HUES64 (cell line): ENCODE measurements around the gene DNAH1.

ENCODE experiments used
- H3K27ac ChIP-seq: 2 replicates; pipeline ENCODE4 v1.7.0; 2013; ENCODE audit warnings: low read depth, low read length, inconsistent platforms
- H3K27me3 ChIP-seq: 2 replicates; pipeline ENCODE4 v1.6.1; 2013; ENCODE audit warnings: mild to moderate bottlenecking, low read length; ENCODE audit not compliant: insufficient read depth
- H3K36me3 ChIP-seq: 2 replicates; pipeline ENCODE4 v1.6.1; 2013; ENCODE audit warnings: mild to moderate bottlenecking, low read length; ENCODE audit not compliant: insufficient read depth
- H3K4me1 ChIP-seq: 2 replicates; pipeline ENCODE4 v1.6.1; 2013; ENCODE audit warnings: mild to moderate bottlenecking, low read length, moderate library complexity; ENCODE audit not compliant: insufficient read depth
- H3K4me3 ChIP-seq: 2 replicates; pipeline ENCODE4 v1.5.1; 2013; ENCODE audit warnings: mild to moderate bottlenecking, low read length, moderate library complexity
- H3K9ac ChIP-seq: 2 replicates; pipeline ENCODE4 v1.6.1; 2013; ENCODE audit warnings: mild to moderate bottlenecking, low read depth, low read length
- H3K9me3 ChIP-seq: 2 replicates; pipeline ENCODE4 v1.6.1; 2013; ENCODE audit warnings: low read depth, low read length; ENCODE audit not compliant: insufficient read depth
- WGBS: fragments of 150-250, 120-280 bp; methylation state at CpG from one replicate; pipeline ENCODE4 v1.1.7; 2013; ENCODE audit warnings: missing lambda C conversion rate; 5-methylcytosine and 5-hydroxymethylcytosine counted together

DNAH1 gene

GRCh38 chr3:52383446-52383845 is 67.3 kb downstream of the DNAH1 start:
- H3K27ac ChIP-seq: no peak overlapping the region
- H3K9me3 ChIP-seq: no peaks in the 10 kb centered on the region
- no peaks in the 10 kb centered on the region for H3K4me1 ChIP-seq
- no peak overlapping the region for H3K9ac ChIP-seq
- no peaks in the 10 kb centered on the region for H3K36me3 ChIP-seq
- no peak overlapping the region for H3K4me3 ChIP-seq
- WGBS: 94% methylated on average over 14 of the region's 14 CpGs
- no peaks in the 10 kb centered on the region for H3K27me3 ChIP-seq

- H3K9ac ChIP-seq: no peak overlapping the region
- H3K9me3 ChIP-seq: no peaks in the 10 kb centered on the region
- no peaks in the 10 kb centered on the region for H3K27me3 ChIP-seq
- 94% methylated on average over 9 of the region's 9 CpGs for WGBS
- H3K27ac ChIP-seq: no peak overlapping the region
- H3K4me1 ChIP-seq: no peaks in the 10 kb centered on the region
- H3K36me3 ChIP-seq: no peaks in the 10 kb centered on the region
- H3K4me3 ChIP-seq: no peak overlapping the region
Measured at GRCh38 chr3:52384019-52384761, 68.1 kb downstream of the DNAH1 start.

- 49% methylated on average over 10 of the region's 10 CpGs for WGBS
- Histone ChIP-seq H3K4me3 (no peak overlapping the region), H3K9ac (no peak overlapping the region), H3K4me1 (no peaks in the 10 kb centered on the region), H3K9me3 (no peaks in the 10 kb centered on the region), H3K36me3 (no peaks in the 10 kb centered on the region), H3K27ac (no peak overlapping the region), H3K27me3 (no peaks in the 10 kb centered on the region)
Measured at GRCh38 chr3:52385157-52385556, 69.0 kb downstream of the DNAH1 start.

- no peak overlapping the region for H3K27ac ChIP-seq
- no peaks in the 10 kb centered on the region for H3K9me3 ChIP-seq
- no peaks in the 10 kb centered on the region for H3K4me1 ChIP-seq
- H3K4me3 ChIP-seq: no peak overlapping the region
- 78% methylated on average over 2 of the region's 2 CpGs for WGBS
- H3K36me3 ChIP-seq: no peaks in the 10 kb centered on the region
- H3K27me3 ChIP-seq: no peaks in the 10 kb centered on the region
- no peak overlapping the region for H3K9ac ChIP-seq
Measured at GRCh38 chr3:52387481-52387880, 71.4 kb downstream of the DNAH1 start.

- WGBS: 89% methylated on average over 18 of the region's 18 CpGs
- no peaks in the 10 kb centered on the region for H3K4me1 ChIP-seq
- H3K9ac ChIP-seq: no peak overlapping the region
- H3K27ac ChIP-seq: no peak overlapping the region
- H3K36me3 ChIP-seq: no peaks in the 10 kb centered on the region
- no peaks in the 10 kb centered on the region for H3K27me3 ChIP-seq
- H3K4me3 ChIP-seq: no peak overlapping the region
- H3K9me3 ChIP-seq: no peaks in the 10 kb centered on the region
Measured at GRCh38 chr3:52388348-52388821, 72.3 kb downstream of the DNAH1 start.

GRCh38 chr3:52388933-52389332 is 72.8 kb downstream of the DNAH1 start:
- Histone ChIP-seq H3K4me1 (no peaks in the 10 kb centered on the region), H3K36me3 (no peaks in the 10 kb centered on the region), H3K27me3 (no peaks in the 10 kb centered on the region), H3K9me3 (no peaks in the 10 kb centered on the region), H3K27ac (no peak overlapping the region), H3K9ac (no peak overlapping the region), H3K4me3 (no peak overlapping the region)
- WGBS: 90% methylated on average over 9 of the region's 9 CpGs

- H3K27ac ChIP-seq: no peak overlapping the region
- no peaks in the 10 kb centered on the region for H3K36me3 ChIP-seq
- H3K9ac ChIP-seq: no peak overlapping the region
- no peaks in the 10 kb centered on the region for H3K27me3 ChIP-seq
- H3K4me3 ChIP-seq: no peak overlapping the region
- no peaks in the 10 kb centered on the region for H3K4me1 ChIP-seq
- no peaks in the 10 kb centered on the region for H3K9me3 ChIP-seq
- 95% methylated on average over 12 of the region's 12 CpGs for WGBS
Measured at GRCh38 chr3:52391096-52391495, 75.0 kb downstream of the DNAH1 start.

GRCh38 chr3:52392216-52392930 is 76.3 kb downstream of the DNAH1 start:
- no peaks in the 10 kb centered on the region for H3K9me3 ChIP-seq
- H3K36me3 ChIP-seq: no peaks in the 10 kb centered on the region
- H3K4me3 ChIP-seq: no peak overlapping the region
- no peak overlapping the region for H3K9ac ChIP-seq
- H3K4me1 ChIP-seq: no peaks in the 10 kb centered on the region
- WGBS: 94% methylated on average over 16 of the region's 16 CpGs
- no peak overlapping the region for H3K27ac ChIP-seq
- H3K27me3 ChIP-seq: no peaks in the 10 kb centered on the region

- H3K9me3 ChIP-seq: no peaks in the 10 kb centered on the region
- H3K4me1 ChIP-seq: no peaks in the 10 kb centered on the region
- H3K9ac ChIP-seq: no peak overlapping the region
- H3K27me3 ChIP-seq: no peaks in the 10 kb centered on the region
- H3K36me3 ChIP-seq: no peaks in the 10 kb centered on the region
- no peak overlapping the region for H3K4me3 ChIP-seq
- H3K27ac ChIP-seq: no peak overlapping the region
- WGBS: 90% methylated on average over 18 of the region's 18 CpGs
Measured at GRCh38 chr3:52393131-52393807, 77.2 kb downstream of the DNAH1 start.

- Histone ChIP-seq H3K4me3 (no peak overlapping the region), H3K27me3 (no peaks in the 10 kb centered on the region), H3K9ac (no peak overlapping the region), H3K27ac (no peak overlapping the region), H3K9me3 (no peaks in the 10 kb centered on the region), H3K4me1 (no peaks in the 10 kb centered on the region), H3K36me3 (no peaks in the 10 kb centered on the region)
- WGBS: 93% methylated on average over 18 of the region's 18 CpGs
Measured at GRCh38 chr3:52393959-52394670, 78.0 kb downstream of the DNAH1 start.
